SK-N-SH (cell line): Measurements from ENCODE around the gene LYL1. TPM values are rescaled to one million over a fixed set of nuclear protein-coding genes. Genes with fewer than 3 reads are reported as not detected.

ENCODE experiments used
- CTCF ChIA-PET: fragments of 300-600, 350-600 bp; formaldehyde crosslinking; extraction: SDS; loops from one replicate; lab custom pipeline; 2021; lab: Yijun Ruan, JAX
- POLR2A ChIA-PET: fragments of 350-600 bp; sonication (Branson Sonifier 250); formaldehyde crosslinking; extraction: SDS; loops from one replicate; lab custom pipeline; 2020; ENCODE audit warnings: antibody characterized with exemption, inconsistent platforms; lab: Yijun Ruan, JAX
- DNase-seq: peaks from one replicate; pipeline ENCODE4 v3.0.0; 2012
- H2AFZ ChIP-seq: fragments of 200-600 bp; sonication (generic); 2 replicates; pipeline ENCODE4 v1.8.1; 2016; ENCODE audit warnings: antibody characterized with exemption, mild to moderate bottlenecking, low read depth
- H3F3A ChIP-seq: fragments of 200-600 bp; sonication (generic); replicated peaks from 2 replicates; pipeline ENCODE3; 2016; ENCODE audit warnings: antibody characterized with exemption, mild to moderate bottlenecking; ENCODE audit not compliant: insufficient read depth
- H3K27ac ChIP-seq, 2 experiments: fragments of 200-500 bp in 1 of 2; fragments of 200-600 bp in 1 of 2; sonication (Bioruptor generic) in 1 of 2; sonication (generic), shearing (Covaris generic) in 1 of 2; 2 replicates each; pipeline versions ENCODE4 v1.5.1 to v1.6.1; 2014 to 2016; ENCODE audit warnings: low read depth in 2 of 2, inconsistent platforms in 1 of 2, low read length in 1 of 2, mild to moderate bottlenecking in 1 of 2, mixed read lengths in 1 of 2
- H3K27me3 ChIP-seq: fragments of 200-600 bp; sonication (generic), shearing (Covaris generic); 2 replicates; pipeline ENCODE4 v1.6.1; 2016; ENCODE audit warnings: mixed run types; ENCODE audit not compliant: insufficient read depth
- H3K36me3 ChIP-seq, 2 experiments: fragments of 200-500 bp in 1 of 2; fragments of 200-600 bp in 1 of 2; sonication (Bioruptor generic) in 1 of 2; sonication (generic) in 1 of 2; replicated peaks in 1 of 2; 2 replicates each; pipeline versions ENCODE3 to v1.5.1; 2014 to 2016; ENCODE audit warnings: low read length in 1 of 2, mild to moderate bottlenecking in 1 of 2; ENCODE audit not compliant: insufficient read depth in 2 of 2, control insufficient read depth in 1 of 2
- H3K4me1 ChIP-seq, 2 experiments: fragments of 200-500 bp in 1 of 2; fragments of 200-600 bp in 1 of 2; sonication (Bioruptor generic) in 1 of 2; sonication (generic), shearing (Covaris generic) in 1 of 2; 2 replicates each; pipeline versions ENCODE4 v1.5.1 to v1.6.1; 2014 to 2016; ENCODE audit warnings: low read depth in 1 of 2, low read length in 1 of 2, mixed run types in 1 of 2; ENCODE audit not compliant: insufficient read depth in 2 of 2, control insufficient read depth in 1 of 2
- H3K4me2 ChIP-seq: fragments of 200-600 bp; sonication (generic), shearing (Covaris generic); 2 replicates; pipeline ENCODE4 v1.6.1; 2017; ENCODE audit warnings: mixed run types
- H3K4me3 ChIP-seq, 2 experiments: fragments of 200-500 bp in 1 of 2; fragments of 200-600 bp in 1 of 2; sonication (Bioruptor generic) in 1 of 2; sonication (generic), shearing (Covaris generic) in 1 of 2; 2 replicates each; pipeline versions ENCODE4 v1.5.1 to v1.8.1; 2014 to 2016; ENCODE audit warnings: low read depth in 2 of 2, inconsistent platforms in 1 of 2, low read length in 1 of 2, mild to moderate bottlenecking in 1 of 2, mixed read lengths in 1 of 2, moderate library complexity in 1 of 2
- H3K79me2 ChIP-seq: fragments of 200-600 bp; sonication (generic); 2 replicates; pipeline ENCODE4 v1.8.1; 2017; ENCODE audit warnings: mild to moderate bottlenecking; ENCODE audit not compliant: insufficient read depth
- H3K9ac ChIP-seq: fragments of 200-600 bp; sonication (generic); 2 replicates; pipeline ENCODE4 v1.6.1; 2017; ENCODE audit warnings: mixed run types
- H3K9me2 ChIP-seq: fragments of 200-600 bp; sonication (generic); 2 replicates; pipeline ENCODE4 v1.6.1; 2017; ENCODE audit warnings: mixed run types
- H3K9me3 ChIP-seq: fragments of 200-600 bp; sonication (generic); 2 replicates; pipeline ENCODE4 v1.6.1; 2017; ENCODE audit warnings: mixed run types, mild to moderate bottlenecking, moderate library complexity
- H4K20me1 ChIP-seq: fragments of 200-600 bp; sonication (generic); 2 replicates; pipeline ENCODE4 v1.6.1; 2017; ENCODE audit warnings: mild to moderate bottlenecking, mixed run types; ENCODE audit not compliant: insufficient read depth
- CHD2 ChIP-seq: fragments of 150-350 bp; IDR thresholded peaks from 2 replicates; pipeline ENCODE4 v1.6.1; 2018; ENCODE audit warnings: low read length; ENCODE audit not compliant: partially characterized antibody
- EZH2phosphoT487 ChIP-seq: fragments of 200-600 bp; sonication (generic); IDR thresholded peaks from 2 replicates; pipeline ENCODE4 v1.6.1; 2017; ENCODE audit warnings: low read depth, mixed run types, mild to moderate bottlenecking, antibody characterized with exemption, moderate library complexity, borderline replicate concordance
- FOSL2 ChIP-seq: IDR thresholded peaks from 2 replicates; pipeline ENCODE4 v1.4.0; 2012; ENCODE audit warnings: low read depth, mild to moderate bottlenecking, moderate library complexity, borderline replicate concordance
- FOXM1 ChIP-seq: IDR thresholded peaks from 2 replicates; pipeline ENCODE4 v1.4.0; 2012; ENCODE audit warnings: low read depth, mild to moderate bottlenecking
- GATA2 ChIP-seq: sonication (generic); formaldehyde crosslinking; IDR thresholded peaks from 2 replicates; pipeline ENCODE4 v1.5.0; 2020; ENCODE audit warnings: mild to moderate bottlenecking, missing genetic modification reagents
- MEF2A ChIP-seq: IDR thresholded peaks from 2 replicates; pipeline ENCODE4 v1.4.0; 2012; ENCODE audit warnings: low read depth, borderline replicate concordance
- MXI1 ChIP-seq: IDR thresholded peaks from 2 replicates; pipeline ENCODE4 v1.6.1; 2012; ENCODE audit warnings: mild to moderate bottlenecking, low read depth, low read length, improper control_type of control experiment
- NRF1 ChIP-seq: IDR thresholded peaks from 2 replicates; pipeline ENCODE4 v1.6.1; 2012; ENCODE audit warnings: low read depth, mild to moderate bottlenecking, low read length
- PBX3 ChIP-seq: IDR thresholded peaks from 2 replicates; pipeline ENCODE4; 2012
- POLR2AphosphoS5 ChIP-seq: IDR thresholded peaks from 2 replicates; pipeline ENCODE4 v1.6.1; 2012; ENCODE audit warnings: low read depth, low read length
- RAD21 ChIP-seq: IDR thresholded peaks from 2 replicates; pipeline ENCODE4 v1.6.1; 2012; ENCODE audit warnings: mild to moderate bottlenecking, low read length
- REST ChIP-seq: IDR thresholded peaks from 2 replicates; pipeline ENCODE4 v1.6.1; 2012; ENCODE audit warnings: mild to moderate bottlenecking, low read depth, low read length, moderate library complexity
- RFX5 ChIP-seq: IDR thresholded peaks from 2 replicates; pipeline ENCODE4 v1.6.1; 2012; ENCODE audit warnings: mild to moderate bottlenecking, improper control_type of control experiment, low read length
- RXRA ChIP-seq: IDR thresholded peaks from 2 replicates; pipeline ENCODE4 v1.4.0; 2012; ENCODE audit warnings: low read depth, mild to moderate bottlenecking, borderline replicate concordance
- SIN3A ChIP-seq: IDR thresholded peaks from 2 replicates; pipeline ENCODE4 v1.6.1; 2012; ENCODE audit warnings: low read depth, mild to moderate bottlenecking, low read length, moderate library complexity, borderline replicate concordance
- TAF1 ChIP-seq: IDR thresholded peaks from 2 replicates; pipeline ENCODE4 v1.6.1; 2012; ENCODE audit warnings: low read depth, mild to moderate bottlenecking, low read length, moderate library complexity, borderline replicate concordance
- TCF12 ChIP-seq: IDR thresholded peaks from 2 replicates; pipeline ENCODE4 v1.4.0; 2012
- TEAD4 ChIP-seq: IDR thresholded peaks from 2 replicates; pipeline ENCODE4 v1.4.0; 2012; ENCODE audit warnings: mild to moderate bottlenecking, borderline replicate concordance; ENCODE audit not compliant: insufficient read depth
- USF1 ChIP-seq: IDR thresholded peaks from 2 replicates; pipeline ENCODE4 v1.4.0; 2012; ENCODE audit warnings: low read depth, borderline replicate concordance
- USF2 ChIP-seq: fragments of 150-350 bp; IDR thresholded peaks from 2 replicates; pipeline ENCODE4 v1.6.1; 2017; ENCODE audit warnings: antibody characterized with exemption, low read length, low read depth, borderline replicate concordance
- YY1 ChIP-seq: IDR thresholded peaks from 2 replicates; pipeline ENCODE4 v1.4.0; 2012; ENCODE audit warnings: low read depth, mild to moderate bottlenecking
- ZBTB33 ChIP-seq: IDR thresholded peaks from 2 replicates; pipeline ENCODE4 v1.4.0; 2012; ENCODE audit warnings: low read depth, borderline replicate concordance
- WGBS: methylation state at CpG from one replicate; pipeline ENCODE4 v1.1.6; 2017; ENCODE audit warnings: low lambda C conversion rate; 5-methylcytosine and 5-hydroxymethylcytosine counted together
- polyA plus RNA-seq, 3 experiments: library from polyadenylated mRNA; depleted of rRNA; stranded (reverse); fragments of >200 nt; gene quantifications; 2 replicates each; pipeline ENCODE4 v1.2.3, GENCODE V29; 2012

LYL1 gene
- polyA plus RNA-seq, 1 of the 3 experiments (the other 2 are of a cell fraction): 2.2 TPM

- peaks cover 78 to 91% of the 10 kb centered on the region in 2 experiments for H3K4me1 ChIP-seq
- peak; percentile 73 for DNase-seq
- peaks cover 33% of the 10 kb centered on the region for H3F3A ChIP-seq
- peak overlapping the region in 1 of 2 experiments; percentile 3; a peak in 1 of 4 replicates for H3K4me3 ChIP-seq
- WGBS: 21% methylated on average over 15 of the region's 17 CpGs
- H2AFZ ChIP-seq: no peak overlapping the region
- POLR2A ChIA-PET: interaction anchor here (0.5 to 2.5 kb wide), 10 partner anchors 20 to 262 kb away, joined by 3 to 11 read pairs (median 3); partner anchors contain the start of genes GCDH and JUNB
- peak overlapping the region; percentile 100 for H3K27ac ChIP-seq
- peaks cover 47% of the 10 kb centered on the region; the same call in 1 of the 2 replicates for H3K79me2 ChIP-seq
- no peaks in the 10 kb centered on the region for H3K9me2 ChIP-seq
- peak overlapping the region; percentile 93 for H3K9ac ChIP-seq
- peak overlapping the region; percentile 88 for H3K4me2 ChIP-seq
- H4K20me1 ChIP-seq: no peaks in the 10 kb centered on the region
- H3K9me3 ChIP-seq: no peaks in the 10 kb centered on the region
- no peaks in the 10 kb centered on the region for H3K27me3 ChIP-seq
- H3K36me3 ChIP-seq: no peaks in the 10 kb centered on the region
- CTCF ChIA-PET: interaction anchor here (0.7 to 35.2 kb wide), 15 partner anchors 7 to 97 kb away, joined by 3 to 506 read pairs (median 5); partner anchors contain the start of gene DAND5
- no peak for TF ChIP-seq USF2
- TF ChIP-seq TCF12: peak; percentile 88
- TF ChIP-seq YY1: no peak
- TF ChIP-seq MEF2A: no peak
- TF ChIP-seq FOSL2: 0 out of 2 replicates have a peak, but pooled peaks have one; percentile 12
- peak; percentile 96 for TF ChIP-seq TEAD4
- no peak; the same call in 1 of the 2 replicates for TF ChIP-seq RAD21
- TF ChIP-seq REST: peak; percentile 79
- no peak for TF ChIP-seq NRF1
- no peak for TF ChIP-seq FOXM1
- TF ChIP-seq EZH2phosphoT487: no peak
- no peak for TF ChIP-seq GATA2
- peak; percentile 88; the same call in 1 of the 2 replicates for TF ChIP-seq RXRA
- TF ChIP-seq POLR2AphosphoS5: peak; percentile 54; the same call in 1 of the 2 replicates
- TF ChIP-seq USF1: no peak
- no peak for TF ChIP-seq RFX5
- TF ChIP-seq TAF1: peak; percentile 76; the same call in 1 of the 2 replicates
- 0 out of 2 replicates have a peak, but pooled peaks have one; percentile 18 for TF ChIP-seq MXI1
- peak; percentile 83; the same call in 1 of the 2 replicates for TF ChIP-seq SIN3A
- TF ChIP-seq ZBTB33: 0 out of 2 replicates have a peak, but pooled peaks have one; percentile 49
- peak; percentile 69 for TF ChIP-seq CHD2
- peak; percentile 75; the same call in 1 of the 2 replicates for TF ChIP-seq PBX3
These were observed 48.7 kb downstream of the LYL1 start for GRCh38 chr19:13053761-13054625.
